ENCODE measurements around the gene HORMAD2.

HORMAD2 gene

DNA sequence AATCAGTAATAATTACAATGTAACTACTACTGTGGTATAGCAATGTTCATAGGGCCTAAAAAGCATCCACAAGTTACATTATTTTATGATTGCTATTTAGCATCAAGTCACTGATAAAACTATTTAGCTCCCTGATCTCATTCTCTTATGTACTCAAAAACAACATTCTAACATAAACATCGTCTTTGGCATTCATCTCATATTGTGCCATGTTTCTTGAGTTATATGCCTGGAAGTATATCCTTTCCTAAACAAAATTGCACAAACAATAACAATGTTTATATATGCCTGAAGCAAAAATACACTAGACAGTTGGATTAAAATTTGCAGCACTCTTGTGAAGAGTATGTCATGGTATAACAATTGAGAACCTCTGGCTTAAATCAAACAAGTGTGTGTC lies 34.1 kb downstream of the HORMAD2 start:
- DNase-seq, result no peak

DNA sequence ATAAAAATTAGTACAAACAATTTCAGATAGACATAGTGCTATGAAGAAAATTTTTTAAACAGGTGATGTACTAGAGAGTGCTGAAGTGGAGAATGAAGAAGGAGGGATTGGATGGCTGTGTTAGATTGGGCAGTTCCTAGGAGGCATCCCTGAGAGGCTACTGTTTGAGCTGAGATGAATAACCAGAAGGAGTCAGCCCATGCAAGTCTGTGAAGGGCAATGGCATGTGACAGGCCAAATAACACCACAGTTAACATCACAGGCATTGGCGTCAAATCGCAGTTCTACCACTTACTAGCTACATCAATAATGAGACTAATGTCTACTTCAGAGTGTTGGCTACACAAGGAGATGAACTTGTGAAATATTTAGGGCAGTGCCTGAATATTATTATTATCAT lies 35.4 kb downstream of the HORMAD2 start:
- DNase-seq, result no peak

DNA sequence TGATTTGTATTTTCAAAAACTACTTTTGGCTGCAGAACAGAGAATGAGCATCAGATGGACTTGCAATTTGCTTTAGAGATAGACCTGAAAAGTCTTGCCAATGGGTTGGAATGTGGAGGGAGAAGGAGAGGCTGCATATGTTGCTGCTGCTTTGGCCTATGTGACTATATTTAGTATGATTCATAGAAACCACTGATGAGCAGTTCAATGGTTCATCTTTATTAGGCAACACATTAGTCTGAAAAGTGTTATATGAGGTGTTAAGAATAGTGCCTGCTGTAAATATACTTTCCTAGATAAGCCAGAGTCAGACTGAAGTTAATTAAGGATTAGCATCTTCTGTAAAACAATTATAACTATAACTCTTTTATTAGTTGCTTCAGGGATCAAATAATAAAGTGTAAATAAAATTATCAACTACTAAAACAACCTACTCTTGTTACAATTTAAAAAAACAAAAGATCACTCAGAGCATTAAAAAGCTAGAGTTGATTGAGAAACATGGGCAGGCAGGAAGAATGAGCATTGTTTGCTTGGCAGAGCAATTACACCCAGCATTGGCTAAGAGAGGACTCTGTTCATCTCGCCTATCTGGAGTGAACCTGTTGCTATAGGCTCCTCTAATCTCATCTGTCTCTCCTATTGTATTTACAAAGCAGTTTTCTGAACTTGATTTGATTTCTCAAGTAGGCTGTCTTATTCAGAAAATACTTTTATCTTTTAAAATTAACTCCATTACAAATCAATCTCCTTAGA lies 36.3 kb downstream of the HORMAD2 start:
- no peak for DNase-seq

DNA sequence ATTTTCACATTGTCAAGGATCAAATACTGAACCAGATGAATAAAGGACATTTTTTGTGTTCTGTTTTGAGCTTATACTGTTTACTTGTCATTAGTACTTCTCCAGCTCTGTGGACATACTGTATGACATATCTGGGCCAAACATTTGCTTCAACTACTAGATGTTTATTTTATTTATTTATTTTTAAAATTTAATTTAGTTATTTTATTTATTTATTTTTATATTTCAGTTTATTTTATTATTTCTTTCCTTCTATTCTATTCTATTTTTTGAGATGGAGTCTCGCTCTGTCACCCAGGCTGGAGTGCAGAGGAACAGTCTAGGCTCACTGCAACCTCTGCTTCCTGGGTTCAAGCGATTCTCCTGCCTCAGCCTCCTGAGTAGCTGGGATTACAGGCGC lies 37.0 kb downstream of the HORMAD2 start:
- DNase-seq, result no peak

DNA sequence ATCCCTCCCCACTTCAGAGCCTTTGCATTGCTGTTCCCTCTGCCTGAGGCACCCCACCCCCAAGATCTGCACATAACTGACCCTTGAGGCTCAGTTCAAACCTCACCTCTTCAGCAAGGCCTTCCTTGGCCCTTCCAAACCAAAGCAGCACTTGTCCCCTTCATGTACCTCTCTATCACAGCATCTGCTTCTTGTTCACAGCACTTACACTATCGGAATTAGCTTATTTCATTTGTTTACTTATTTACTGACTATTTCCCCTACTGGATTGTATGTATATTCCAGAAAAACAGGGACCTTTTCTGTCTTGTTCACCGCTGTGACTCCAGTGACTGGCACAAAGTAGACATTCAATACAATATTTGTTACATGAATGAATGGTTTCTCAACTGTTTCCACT lies 38.0 kb downstream of the HORMAD2 start:
- DNase-seq, result no peak

DNA sequence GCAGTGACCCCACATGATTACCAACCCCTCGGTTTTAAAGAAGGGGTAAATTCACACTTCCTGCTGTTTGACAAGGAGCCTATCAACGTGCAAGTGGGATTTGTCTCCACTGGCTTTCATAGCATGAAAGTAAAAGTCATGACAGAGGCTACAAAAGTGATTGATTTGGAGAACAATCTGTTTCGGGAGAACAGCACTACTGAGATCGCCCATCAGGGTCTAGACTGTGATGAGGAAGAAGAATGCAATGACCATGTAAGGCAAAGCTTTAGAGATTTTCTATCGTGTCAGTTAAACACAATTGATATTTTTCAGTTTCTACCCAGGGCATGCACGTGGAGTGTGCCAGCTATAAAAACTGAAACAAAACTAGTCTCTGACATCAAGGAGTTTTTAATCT lies 41.7 kb downstream of the HORMAD2 start:
- DNase-seq, result no peak

DNA sequence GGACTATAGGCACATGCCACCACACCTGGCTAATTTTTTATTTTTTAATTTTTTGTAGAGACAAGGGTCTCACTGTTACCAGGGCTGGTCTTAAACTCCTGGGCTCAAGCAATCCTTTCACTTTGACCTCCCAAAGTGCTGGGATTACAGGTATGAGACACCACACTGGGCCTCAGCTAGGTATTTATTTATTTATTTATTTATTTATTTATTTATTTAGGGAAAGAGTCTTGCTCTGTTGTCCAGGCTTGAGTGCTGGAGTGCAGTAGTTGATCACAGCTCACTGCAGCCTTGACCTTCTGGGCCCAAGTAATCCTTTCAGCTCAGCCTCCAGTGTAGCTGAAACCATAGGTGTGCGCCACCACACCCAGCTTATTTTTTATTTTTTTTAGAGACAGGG lies 43.2 kb downstream of the HORMAD2 start:
- DNase-seq, result no peak

DNA sequence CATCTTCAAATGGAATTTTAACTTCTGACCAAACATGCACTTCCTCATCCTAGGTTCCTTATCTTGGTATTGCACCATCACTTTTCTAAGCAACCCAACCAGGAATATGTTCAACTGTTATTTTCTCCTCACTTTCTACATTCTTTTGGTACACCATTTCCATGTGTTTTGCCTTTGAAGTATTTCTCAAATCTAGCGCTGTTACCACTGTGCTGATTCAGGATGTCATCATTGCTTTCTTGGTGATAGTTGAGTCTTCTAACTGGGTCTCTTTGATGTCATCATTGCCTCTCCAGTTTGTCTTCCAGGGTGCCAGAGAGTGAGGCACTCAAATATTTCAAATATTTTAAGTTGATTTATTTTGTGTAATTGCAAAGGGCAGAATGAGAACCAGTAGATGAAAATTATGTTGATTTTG lies 47.5 kb downstream of the HORMAD2 start:
- DNase-seq, result no peak

DNA sequence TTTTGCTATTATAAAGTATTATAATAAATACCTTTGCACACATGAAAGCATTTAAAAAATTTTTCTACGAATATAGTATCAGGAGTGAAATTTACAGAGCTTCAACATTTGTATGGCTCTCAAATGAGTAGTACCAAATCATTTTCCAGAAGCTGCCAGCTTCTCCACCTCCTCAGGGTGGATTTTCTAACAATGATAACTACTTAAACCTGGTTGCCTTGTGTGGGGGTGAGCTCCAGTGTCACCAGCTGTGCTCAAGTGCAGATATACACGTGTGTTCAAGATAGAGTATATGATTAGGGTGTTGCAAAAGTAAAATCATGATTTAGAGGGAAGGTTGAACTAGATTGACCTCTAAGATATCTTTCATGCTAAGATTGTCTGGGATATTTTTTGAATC lies 48.2 kb downstream of the HORMAD2 start:
- DNase-seq, result no peak

DNA sequence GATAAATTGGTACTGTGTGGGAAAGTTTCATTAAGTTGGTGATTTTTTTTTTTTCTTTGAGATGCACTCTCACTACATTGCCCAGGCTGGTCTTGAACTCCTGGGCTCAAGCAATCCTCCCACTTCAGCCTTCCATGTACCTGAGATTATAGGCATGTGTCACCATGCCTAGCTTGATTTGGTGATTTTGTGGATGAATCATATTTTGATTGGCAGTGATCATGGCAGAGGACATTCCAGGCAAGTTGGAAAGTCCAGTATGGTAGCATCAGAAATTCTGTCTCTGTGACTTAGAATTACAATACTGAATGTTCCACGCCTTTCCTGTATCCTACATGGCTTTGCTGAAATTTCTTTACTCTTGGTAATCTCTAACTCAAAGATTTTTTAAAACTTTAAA lies 49.4 kb downstream of the HORMAD2 start:
- DNase-seq, result no peak

DNA sequence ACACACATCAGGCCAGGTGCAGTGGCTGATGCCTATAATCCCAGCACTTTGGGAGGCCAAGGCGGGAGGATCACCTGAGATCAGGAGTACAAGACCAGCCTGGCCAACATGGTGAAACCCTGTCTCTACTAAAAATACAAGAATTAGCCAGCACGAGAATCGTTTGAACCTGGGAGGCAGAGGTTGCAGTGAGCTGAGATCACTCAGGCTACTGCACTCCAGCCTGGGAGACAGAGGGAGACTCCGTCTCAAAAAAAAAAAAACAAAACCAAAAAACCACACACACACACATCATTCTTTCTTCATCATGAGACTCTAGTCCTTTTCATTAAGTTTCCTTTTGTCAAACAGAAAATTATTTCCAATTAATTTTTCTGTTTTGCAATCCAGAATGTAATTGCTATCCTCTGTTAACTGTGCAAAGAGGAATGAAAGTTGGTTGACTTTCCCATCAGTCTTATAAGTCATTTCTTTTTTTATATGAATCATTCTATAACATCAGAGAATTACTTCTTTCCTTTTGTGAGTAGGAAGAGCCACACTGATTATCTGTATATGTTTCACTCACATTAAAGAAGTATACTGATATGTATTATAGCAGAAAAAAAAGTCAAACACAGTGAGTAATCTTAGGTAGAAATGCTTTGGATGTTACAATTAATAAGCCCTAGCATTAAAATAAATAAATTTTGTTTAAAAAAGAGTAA lies 52.2 kb downstream of the HORMAD2 start:
- no peak for DNase-seq

DNA sequence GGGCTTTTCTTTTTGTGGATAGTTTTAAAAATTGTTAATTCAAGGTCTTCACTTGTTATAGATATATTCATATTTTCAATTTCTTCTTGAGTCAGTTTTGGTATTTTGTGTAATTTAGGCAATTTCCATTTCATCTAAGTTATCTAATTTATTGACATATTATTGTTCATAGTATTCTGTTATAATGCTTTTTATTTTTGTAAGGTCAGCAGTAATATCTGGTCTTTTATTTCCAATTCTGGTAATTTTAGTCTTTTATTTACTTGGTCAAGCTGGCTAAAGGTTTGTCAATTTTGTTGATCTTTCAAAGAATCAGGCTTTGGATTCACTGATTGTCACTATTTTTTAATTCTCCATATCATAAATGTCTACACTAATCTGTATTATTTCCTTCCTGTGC lies 60.1 kb downstream of the HORMAD2 start:
- no peak for DNase-seq

DNA sequence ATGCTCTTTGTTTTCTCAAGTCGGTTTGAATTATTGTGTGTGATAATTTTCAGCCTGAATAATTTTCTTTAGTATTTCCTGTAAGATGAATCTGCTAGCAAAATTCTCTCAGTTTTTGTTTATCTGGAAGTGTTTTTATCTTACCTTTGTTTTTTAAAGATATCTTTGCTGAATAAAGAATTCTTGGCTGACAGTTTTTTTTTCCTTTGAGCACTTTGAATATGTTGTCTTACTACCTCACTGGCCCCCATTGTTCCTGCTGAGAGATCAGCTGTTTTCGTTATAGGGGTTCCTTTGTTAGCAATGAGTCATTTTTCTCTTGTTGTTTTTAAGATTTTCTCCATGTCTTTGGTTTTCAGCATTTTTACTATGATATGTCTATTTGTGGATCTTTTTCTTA lies 63.0 kb downstream of the HORMAD2 start:
- no peak for DNase-seq

DNA sequence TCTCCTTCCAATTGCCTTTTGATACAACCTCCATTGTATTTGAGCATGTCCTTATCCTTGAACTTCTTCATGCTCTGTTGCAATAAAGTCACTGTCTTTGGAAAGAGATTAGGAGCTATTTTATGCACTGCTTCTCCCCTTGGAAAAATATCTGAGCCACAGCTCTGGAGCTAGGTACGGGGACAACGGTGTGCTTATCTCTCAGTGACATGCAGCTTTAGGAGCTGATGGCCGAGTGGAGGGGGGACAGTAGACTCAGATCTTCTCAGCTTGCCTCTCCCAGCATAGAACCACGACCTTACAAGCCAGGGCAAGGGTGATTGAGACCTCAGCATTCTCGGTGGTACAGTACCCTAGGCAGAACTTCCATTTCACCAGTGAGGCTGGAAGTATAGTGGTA lies 64.1 kb downstream of the HORMAD2 start:
- no peak for DNase-seq

DNA sequence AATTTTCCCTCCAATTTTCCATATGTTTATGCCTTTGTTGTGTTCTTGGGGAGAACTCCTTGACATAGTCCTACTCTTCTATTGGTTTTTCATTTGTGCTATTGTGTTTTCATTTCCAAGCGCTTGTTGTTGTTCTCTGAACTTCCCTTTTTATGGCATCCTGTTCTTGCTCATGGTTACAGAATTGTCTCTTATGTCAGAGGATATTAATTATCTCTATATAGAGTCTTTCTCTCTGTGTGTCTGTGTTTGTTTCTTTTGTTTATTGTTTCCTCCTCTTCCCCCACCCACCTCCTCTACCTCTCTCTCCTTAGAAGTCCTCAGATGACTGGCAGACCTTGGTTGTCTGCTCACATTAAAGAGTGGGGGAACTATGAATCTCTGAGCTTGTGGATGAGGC lies 69.9 kb downstream of the HORMAD2 start:
- no peak for DNase-seq

DNA sequence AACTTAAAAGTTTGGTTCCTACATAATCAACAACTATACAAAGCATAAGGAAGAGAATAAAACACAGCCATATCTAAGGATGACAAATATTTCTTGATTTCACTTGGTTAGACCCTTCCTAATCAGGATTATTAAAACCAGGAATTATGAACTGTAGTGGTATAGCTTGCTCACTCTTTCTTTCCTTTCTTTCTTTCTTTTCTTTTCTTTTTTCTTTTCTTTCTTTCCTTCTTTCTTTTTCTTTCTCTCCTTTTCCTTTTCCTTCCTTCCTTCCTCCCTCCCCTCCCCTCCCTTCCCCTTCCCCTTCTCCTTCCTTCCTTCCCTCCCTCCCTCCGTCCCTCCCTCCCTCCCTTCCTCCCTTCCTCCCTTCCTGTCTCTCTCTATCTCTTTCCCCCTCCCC lies 78.0 kb downstream of the HORMAD2 start:
- no peak for DNase-seq

DNA sequence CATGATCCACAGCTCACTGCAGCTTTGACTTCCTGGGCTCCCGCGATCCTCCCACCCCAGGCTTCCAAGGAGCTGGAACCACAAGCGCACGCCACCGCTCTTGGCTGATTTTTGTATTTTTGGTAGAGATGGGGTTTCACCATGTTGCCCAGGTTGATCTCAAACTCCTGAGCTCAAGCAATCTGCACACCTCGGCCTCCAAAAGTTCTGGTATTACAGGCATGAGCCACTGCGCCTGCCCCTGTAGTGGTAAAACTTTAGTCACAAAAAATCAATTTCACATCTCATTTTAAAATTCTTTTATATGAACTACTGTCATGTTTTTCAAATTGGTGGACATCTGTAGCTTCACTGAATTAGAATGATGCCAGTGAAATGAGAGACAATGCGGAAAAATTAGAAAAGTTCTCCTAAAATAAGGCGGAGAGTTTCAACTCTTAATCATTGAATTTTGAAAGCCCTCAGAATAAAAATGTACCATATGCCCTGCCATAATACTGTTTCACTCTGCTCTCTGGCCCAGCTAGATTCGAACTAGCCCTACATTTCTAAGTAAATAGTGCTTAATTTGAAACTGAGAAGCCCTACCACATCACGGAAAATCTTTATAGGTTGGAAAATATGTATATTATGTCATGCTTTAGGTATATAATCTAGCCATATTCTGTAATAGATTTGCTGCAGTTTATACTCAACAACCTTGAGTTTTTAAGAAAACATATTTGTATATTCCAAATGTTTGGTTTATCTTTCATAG lies 78.7 kb downstream of the HORMAD2 start:
- DNase-seq, result no peak

DNA sequence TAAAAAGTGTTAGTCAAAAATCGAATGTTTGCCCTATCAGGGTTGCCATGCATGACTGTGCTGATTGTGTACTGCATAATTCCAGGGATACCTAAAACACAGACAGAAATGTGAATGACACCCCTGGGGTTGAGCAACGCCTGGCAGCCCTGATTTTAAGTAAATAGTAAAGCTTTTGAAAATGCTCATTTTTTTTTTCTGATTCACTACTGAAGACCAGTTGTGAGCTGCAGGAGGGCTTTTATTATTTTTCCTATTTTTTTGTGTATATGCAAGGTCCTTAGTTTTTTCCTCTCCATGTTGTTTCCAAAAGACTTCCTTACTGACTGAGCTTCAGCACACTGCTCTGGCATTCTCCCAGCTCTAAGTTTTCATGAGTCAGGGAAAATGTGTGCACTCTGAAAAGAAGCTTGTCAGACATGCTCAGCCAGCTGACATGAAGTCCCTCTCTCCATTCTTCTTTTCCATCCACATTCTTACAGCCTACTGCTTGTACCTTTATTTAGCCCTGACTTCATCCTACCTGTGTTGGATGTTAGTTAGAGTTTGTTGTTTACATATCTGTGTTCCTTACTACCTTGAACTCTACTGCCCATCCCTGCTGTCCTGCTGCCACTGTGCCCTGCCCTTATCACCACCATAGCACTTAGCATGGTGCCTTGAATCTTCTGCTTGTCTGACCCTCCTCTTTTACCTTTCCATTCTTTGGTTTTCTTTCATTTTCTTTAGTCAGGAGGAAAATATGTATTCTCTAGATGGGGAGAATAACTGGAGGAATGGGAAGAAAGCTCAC lies 79.5 kb downstream of the HORMAD2 start:
- no peak for DNase-seq

DNA sequence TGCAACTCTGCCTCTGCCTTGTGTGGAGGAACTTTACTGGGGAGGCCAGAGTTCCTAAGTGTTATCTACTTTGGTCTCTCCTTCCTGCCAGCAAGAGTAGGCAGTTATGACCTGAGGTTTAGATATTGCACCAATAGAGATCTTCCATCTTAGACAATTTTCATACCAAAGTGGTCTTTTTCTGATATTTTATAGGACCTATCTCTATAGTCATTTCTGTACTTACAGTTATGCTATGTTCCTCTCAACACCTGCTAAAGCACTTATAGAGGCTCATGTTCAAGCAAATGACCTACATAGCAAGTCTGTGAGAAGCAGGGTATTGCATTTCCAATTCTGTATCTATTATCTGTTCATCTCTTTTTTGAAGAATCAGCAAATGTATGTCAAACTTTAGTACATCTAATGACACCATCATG lies 80.8 kb downstream of the HORMAD2 start:
- no peak for DNase-seq

DNA sequence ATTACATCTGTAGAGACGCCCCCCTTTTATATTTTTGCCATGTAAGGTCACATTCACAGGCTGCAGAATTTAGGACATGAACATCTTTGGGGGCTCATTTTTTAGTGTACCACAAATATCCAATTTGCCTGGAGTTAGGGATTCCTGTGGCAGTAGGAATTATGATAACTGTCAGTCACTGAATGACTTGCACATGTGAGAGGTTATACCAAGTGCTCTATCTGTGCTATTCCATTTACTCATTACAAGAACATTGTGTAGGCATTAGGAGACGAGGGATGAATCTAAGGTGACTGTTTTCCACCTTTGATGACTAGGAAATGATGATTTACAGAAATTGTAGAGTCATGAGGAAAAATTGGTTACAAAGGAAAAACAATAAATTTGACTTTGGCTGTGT lies 87.0 kb downstream of the HORMAD2 start:
- DNase-seq, result no peak

DNA sequence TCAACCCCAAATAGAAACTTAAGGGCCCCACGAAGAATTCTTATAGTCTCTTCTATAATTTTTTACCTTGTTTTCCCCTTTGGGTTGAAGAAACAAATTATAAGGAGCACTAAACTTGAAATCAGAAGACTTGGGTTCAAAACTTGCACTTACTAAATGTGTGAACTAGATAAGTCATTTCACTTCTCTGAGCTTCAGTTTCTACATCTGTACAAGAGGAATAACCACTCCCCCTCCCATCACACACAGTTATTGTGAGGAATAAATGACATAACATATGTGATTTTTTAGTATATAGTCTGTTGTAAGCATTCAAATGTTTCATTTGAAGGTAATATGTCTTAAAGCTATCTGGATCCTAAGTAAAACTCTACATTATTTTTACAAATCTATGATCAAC lies 87.5 kb downstream of the HORMAD2 start:
- no peak for DNase-seq

DNA sequence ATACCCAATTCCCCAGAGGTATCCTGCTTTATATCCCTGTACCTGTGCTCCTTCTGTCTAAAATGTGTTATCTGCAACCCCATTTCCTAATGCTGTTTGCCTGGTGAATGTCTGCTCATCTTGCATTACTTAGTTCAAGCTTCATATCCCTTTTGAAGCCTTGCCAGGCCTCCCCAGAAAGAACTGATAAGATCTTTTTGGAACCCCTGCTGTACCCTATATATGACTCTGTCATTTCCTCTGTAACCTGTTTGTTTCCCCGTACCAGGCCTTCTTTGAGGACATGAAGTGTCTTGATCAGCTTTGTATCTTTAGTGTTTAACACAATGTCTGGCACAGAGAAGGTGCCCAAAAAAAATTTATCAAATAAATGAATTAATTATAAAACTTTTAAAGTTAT lies 88.7 kb downstream of the HORMAD2 start:
- no peak for DNase-seq

DNA sequence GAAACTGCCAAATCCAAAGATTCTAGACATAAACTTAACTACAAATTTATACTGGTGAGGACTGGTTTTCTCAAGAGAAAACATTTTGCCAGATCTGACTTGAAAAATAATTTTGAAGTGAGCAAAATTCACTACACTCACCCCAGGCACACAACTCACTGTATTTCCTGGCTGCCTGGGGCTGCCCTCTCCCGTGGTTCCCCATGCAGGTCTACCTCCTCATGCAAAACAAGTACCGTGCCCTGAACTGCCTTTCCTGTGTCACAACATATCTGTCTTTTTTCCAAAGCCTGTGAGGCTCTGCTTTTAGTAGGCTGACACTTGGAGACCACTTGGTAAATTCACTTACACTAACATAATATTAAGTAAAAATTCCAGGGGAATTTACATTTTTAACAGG lies 89.9 kb downstream of the HORMAD2 start:
- DNase-seq, result no peak

Measured in activated effector memory CD4-positive, alpha-beta T cell treated with anti-CD3 and anti-CD28 coated beads, Interleukin-2, amount 50 U/mL, for 16 hours (primary cell).